AG10803 (cell line): Measurements from ENCODE around the gene LMO7.

Source experiments
- DNase-seq: peaks from one replicate; pipeline ENCODE4 v3.0.0; 2010; ENCODE audit warnings: low read depth
- H3K4me3 ChIP-seq: 2 replicates; pipeline ENCODE4 v1.5.1; 2011; ENCODE audit warnings: mild to moderate bottlenecking, low read length, control low read depth
- TF ChIP-seq, protein P1 (sequence below): conservative IDR thresholded peaks from 2 replicates; pipeline ENCODE4 v1.5.1; 2011; ENCODE audit warnings: mild to moderate bottlenecking, low read length, control low read depth, inconsistent platforms

LMO7 gene

GRCh38 chr13:75841905-75842304, 205.8 kb downstream of the LMO7 start:
- no peak overlapping the region for H3K4me3 ChIP-seq
- TF ChIP-seq, protein P1, sequence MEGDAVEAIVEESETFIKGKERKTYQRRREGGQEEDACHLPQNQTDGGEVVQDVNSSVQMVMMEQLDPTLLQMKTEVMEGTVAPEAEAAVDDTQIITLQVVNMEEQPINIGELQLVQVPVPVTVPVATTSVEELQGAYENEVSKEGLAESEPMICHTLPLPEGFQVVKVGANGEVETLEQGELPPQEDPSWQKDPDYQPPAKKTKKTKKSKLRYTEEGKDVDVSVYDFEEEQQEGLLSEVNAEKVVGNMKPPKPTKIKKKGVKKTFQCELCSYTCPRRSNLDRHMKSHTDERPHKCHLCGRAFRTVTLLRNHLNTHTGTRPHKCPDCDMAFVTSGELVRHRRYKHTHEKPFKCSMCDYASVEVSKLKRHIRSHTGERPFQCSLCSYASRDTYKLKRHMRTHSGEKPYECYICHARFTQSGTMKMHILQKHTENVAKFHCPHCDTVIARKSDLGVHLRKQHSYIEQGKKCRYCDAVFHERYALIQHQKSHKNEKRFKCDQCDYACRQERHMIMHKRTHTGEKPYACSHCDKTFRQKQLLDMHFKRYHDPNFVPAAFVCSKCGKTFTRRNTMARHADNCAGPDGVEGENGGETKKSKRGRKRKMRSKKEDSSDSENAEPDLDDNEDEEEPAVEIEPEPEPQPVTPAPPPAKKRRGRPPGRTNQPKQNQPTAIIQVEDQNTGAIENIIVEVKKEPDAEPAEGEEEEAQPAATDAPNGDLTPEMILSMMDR: no peak
- DNase-seq: no peak

GRCh38 chr13:75843074-75843473, 206.9 kb downstream of the LMO7 start:
- DNase-seq: no peak
- TF ChIP-seq, protein P1: no peak
- H3K4me3 ChIP-seq: no peak overlapping the region

- TF ChIP-seq, protein P1: no peak
- no peak overlapping the region for H3K4me3 ChIP-seq
- no peak for DNase-seq
Observed at GRCh38 chr13:75843991-75844390, 207.9 kb downstream of the LMO7 start.

DNA sequence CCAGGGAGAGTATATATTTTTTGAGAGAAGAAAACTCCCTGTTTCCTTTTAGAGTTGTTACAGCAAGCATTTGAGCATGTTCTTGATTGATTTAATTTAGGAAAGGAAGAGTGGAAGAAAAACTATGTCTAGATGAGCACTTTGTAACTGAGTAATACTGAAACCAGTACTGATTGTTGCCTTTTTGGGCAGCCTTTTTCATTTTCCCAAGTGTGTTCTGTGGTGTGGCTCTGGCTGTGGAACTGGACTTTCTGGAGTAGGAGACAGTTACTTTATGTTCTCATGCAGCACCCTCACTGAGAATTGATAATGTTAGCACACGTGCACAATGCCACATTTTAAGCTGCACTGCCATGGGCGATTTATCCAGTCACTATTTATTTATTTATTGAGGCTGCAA, 211.5 kb downstream of the LMO7 start:
- no peak for DNase-seq
- TF ChIP-seq, protein P1: no peak
- no peak overlapping the region for H3K4me3 ChIP-seq

DNA sequence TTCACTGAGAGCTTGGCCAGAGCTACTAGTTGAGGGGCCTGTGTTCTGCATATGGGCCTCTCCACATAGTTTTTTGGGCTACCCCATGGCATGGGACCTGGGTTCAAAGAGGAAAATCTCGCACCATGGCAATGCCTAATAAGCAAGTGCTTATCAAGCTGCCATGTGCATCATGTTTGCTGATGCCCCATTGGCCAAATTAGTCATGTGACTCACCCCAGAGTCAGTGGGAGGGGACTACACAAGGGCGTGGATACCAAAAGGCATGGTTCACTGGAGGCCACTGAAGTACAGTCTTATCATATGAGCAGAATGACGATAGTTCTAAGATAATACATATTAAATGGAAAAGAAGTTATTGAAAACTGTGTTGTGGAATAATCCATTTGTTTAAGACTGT, 214.8 kb downstream of the LMO7 start:
- TF ChIP-seq, protein P1: no peak
- DNase-seq: no peak
- no peak overlapping the region for H3K4me3 ChIP-seq

DNA sequence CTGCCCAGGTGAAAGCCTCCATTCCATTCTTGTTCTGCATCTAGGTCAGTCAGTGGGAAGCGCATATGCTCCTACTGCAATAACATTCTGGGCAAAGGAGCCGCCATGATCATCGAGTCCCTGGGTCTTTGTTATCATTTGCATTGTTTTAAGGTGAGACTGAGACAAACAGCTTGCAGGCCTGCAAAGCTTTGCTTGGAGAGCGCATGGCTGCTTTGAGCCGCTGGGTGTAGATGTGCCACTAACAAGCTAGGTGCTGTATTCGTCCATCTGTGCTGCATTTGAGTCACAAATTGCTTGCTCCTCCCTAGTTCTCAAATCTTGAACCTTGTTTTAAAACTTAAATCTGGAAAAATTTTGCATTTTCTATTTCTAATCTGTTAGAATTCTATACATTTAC, 219.1 kb downstream of the LMO7 start:
- DNase-seq: no peak
- TF ChIP-seq, protein P1: no peak
- no peak overlapping the region for H3K4me3 ChIP-seq

- H3K4me3 ChIP-seq: no peak overlapping the region
- no peak for DNase-seq
- TF ChIP-seq, protein P1: no peak
Observed at GRCh38 chr13:75855847-75856246, 219.7 kb downstream of the LMO7 start.
